Glomerular visceral epithelial cell (primary cell): ENCODE results near the gene PCSK6.
"Not testable (repeated sequence)": the region's sequence is repeated elsewhere in the genome, so short reads cannot be mapped to it uniquely, and the experiment has no call there.

Source experiments
- DNase-seq: peaks from one replicate; pipeline ENCODE4 v3.0.0-alpha.2; 2016; ENCODE audit errors: extremely low spot score

The PCSK6 gene

GRCh38 chr15:101356512-101357172, 132.9 kb downstream of the PCSK6 start:
- not testable (repeated sequence) for DNase-seq

- no peak for DNase-seq
Observed at GRCh38 chr15:101355678-101356464, 133.6 kb downstream of the PCSK6 start.

GRCh38 chr15:101354891-101355623, 134.4 kb downstream of the PCSK6 start:
- DNase-seq: no peak

- no peak for DNase-seq
Observed at GRCh38 chr15:101353240-101353639, 136.3 kb downstream of the PCSK6 start.

- no peak for DNase-seq
Observed at GRCh38 chr15:101351736-101352135, 137.8 kb downstream of the PCSK6 start.

- no peak for DNase-seq
Observed at GRCh38 chr15:101349047-101349951, 140.2 kb downstream of the PCSK6 start.

- no peak for DNase-seq
Observed at GRCh38 chr15:101348643-101349042, 140.9 kb downstream of the PCSK6 start.

GRCh38 chr15:101348015-101348414, 141.5 kb downstream of the PCSK6 start:
- DNase-seq: no peak

- DNase-seq: no peak
Observed at GRCh38 chr15:101347454-101347853, 142.1 kb downstream of the PCSK6 start.

GRCh38 chr15:101346928-101347327, 142.6 kb downstream of the PCSK6 start:
- DNase-seq: no peak

GRCh38 chr15:101342056-101342455, 147.5 kb downstream of the PCSK6 start:
- DNase-seq: no peak

- DNase-seq: no peak
Observed at GRCh38 chr15:101338502-101339057, 150.9 kb downstream of the PCSK6 start.

GRCh38 chr15:101337976-101338375, 151.5 kb downstream of the PCSK6 start:
- no peak for DNase-seq

- DNase-seq: not testable (repeated sequence)
Observed at GRCh38 chr15:101333907-101334789, 155.4 kb downstream of the PCSK6 start.

- no peak for DNase-seq
Observed at GRCh38 chr15:101332061-101332467, 157.4 kb downstream of the PCSK6 start.

- DNase-seq: no peak
Observed at GRCh38 chr15:101329867-101330380, 159.6 kb downstream of the PCSK6 start.

- DNase-seq: no peak
Observed at GRCh38 chr15:101329309-101329863, 160.1 kb downstream of the PCSK6 start.

GRCh38 chr15:101328001-101328400, 161.5 kb downstream of the PCSK6 start:
- DNase-seq: no peak

- DNase-seq: no peak
Observed at GRCh38 chr15:101327147-101327740, 162.3 kb downstream of the PCSK6 start.
